HG03558 (cell line): ENCODE data around the gene KCNQ1.

Source experiments
- ATAC-seq: cut with Tn5 transposase; IDR thresholded peaks from one replicate; pipeline ENCODE4 v1.9.1; 2021; ENCODE audit warnings: moderate number of reproducible peaks; ENCODE audit not compliant: unreplicated experiment; ENCODE audit errors: extremely low read depth

Gene KCNQ1

GRCh38 chr11:2760196-2760871 lies 315.5 kb downstream of the KCNQ1 start:
- no peak for ATAC-seq

GRCh38 chr11:2761131-2762030 lies 316.6 kb downstream of the KCNQ1 start:
- ATAC-seq, result no peak

GRCh38 chr11:2762031-2762380 lies 317.2 kb downstream of the KCNQ1 start:
- ATAC-seq, result no peak

- ATAC-seq, result no peak
These were observed 317.6 kb downstream of the KCNQ1 start for GRCh38 chr11:2762451-2762850.

- no peak for ATAC-seq
These were observed 319.2 kb downstream of the KCNQ1 start for GRCh38 chr11:2763984-2764383.

- ATAC-seq, result no peak
These were observed 320.7 kb downstream of the KCNQ1 start for GRCh38 chr11:2765491-2765890.

GRCh38 chr11:2766166-2766565 lies 321.4 kb downstream of the KCNQ1 start:
- no peak for ATAC-seq

- no peak for ATAC-seq
These were observed 322.3 kb downstream of the KCNQ1 start for GRCh38 chr11:2767071-2767470.

- no peak for ATAC-seq
These were observed 323.0 kb downstream of the KCNQ1 start for GRCh38 chr11:2767801-2768200.

- ATAC-seq, result no peak
These were observed 323.9 kb downstream of the KCNQ1 start for GRCh38 chr11:2768471-2769408.

GRCh38 chr11:2769409-2770095 lies 324.7 kb downstream of the KCNQ1 start:
- ATAC-seq, result no peak

- ATAC-seq, result no peak
These were observed 325.4 kb downstream of the KCNQ1 start for GRCh38 chr11:2770096-2770751.

GRCh38 chr11:2770761-2771301 lies 326.0 kb downstream of the KCNQ1 start:
- ATAC-seq, result no peak

- ATAC-seq, result no peak
These were observed 327.1 kb downstream of the KCNQ1 start for GRCh38 chr11:2771758-2772466.

- no peak for ATAC-seq
These were observed 327.8 kb downstream of the KCNQ1 start for GRCh38 chr11:2772544-2773031.

GRCh38 chr11:2774173-2775082 lies 329.6 kb downstream of the KCNQ1 start:
- ATAC-seq, result no peak

- no peak for ATAC-seq
These were observed 330.3 kb downstream of the KCNQ1 start for GRCh38 chr11:2775083-2775625.
